HTERT RPE-1 (cell line): ENCODE measurements around the gene HMG20B.
"Not testable (repeated sequence)": the region's sequence is repeated elsewhere in the genome, so short reads cannot be mapped to it uniquely, and the experiment has no call there.

Source experiments
- in situ Hi-C: fragments of 300-500 bp; cut with MboI; formaldehyde crosslinking; loops from 4 replicates; pipeline ENCODE4 v1.14.3; 2020; ENCODE audit warnings: low sequenced_read_pairs

HMG20B gene

DNA sequence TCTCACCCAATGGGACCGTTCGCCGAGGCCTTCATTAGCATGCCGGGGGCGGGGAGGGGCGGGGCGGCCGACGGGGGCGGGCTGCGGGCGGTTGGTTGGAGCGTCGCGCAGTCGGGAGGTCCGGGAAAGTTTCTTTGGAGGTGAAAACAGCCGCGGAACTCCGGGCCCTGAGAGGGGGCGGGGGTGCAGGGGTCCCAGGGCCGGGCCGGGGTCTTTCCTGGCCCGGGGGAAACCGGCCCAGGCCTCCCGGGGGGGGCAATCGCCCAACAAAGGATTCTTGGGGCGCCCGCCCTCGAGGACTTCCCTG lies at the start of gene HMG20B:
Gene HMG20B, plus strand, starts transcription at position 90 of the 307 bp plus-strand sequence. CDS start 366 bp downstream, outside the sequence.
- in situ Hi-C loops, result no loop called here

DNA sequence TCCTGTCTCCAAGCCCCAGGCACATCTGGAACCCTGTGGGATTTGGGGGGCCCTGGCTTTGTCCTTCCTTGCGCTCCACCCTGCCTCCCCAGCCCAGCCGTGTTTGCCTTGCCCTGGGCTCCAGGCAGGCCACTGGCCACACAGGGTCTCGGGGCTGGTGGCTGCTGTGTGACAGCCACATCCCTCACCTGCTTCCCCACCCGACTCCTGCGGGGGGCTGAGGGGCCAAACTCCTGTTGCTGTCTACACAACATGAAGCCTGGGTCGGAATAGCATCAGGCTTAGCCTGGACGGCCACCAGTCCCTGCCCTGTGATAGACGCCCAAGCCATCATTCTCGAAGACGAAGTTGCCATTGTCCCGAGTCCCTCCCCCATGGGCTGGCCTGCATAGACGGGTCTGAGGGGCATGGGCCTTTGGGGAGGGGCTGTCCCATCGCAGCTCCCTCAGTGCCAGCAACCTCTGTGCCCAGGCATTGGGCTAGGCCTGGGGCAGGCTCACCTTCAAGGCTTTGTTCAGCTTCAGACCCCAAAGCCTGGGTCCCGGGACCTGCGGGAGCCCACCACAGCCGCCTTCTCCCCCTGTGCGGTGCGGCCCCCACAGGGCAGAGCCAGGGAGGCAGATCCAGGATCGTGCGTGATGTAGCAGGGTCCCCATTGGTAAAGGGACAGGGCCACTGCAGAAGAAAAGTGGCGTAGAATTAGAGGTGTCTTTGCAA lies 49.2 kb upstream of the HMG20B start:
- in situ Hi-C loops, result no loop called here

DNA sequence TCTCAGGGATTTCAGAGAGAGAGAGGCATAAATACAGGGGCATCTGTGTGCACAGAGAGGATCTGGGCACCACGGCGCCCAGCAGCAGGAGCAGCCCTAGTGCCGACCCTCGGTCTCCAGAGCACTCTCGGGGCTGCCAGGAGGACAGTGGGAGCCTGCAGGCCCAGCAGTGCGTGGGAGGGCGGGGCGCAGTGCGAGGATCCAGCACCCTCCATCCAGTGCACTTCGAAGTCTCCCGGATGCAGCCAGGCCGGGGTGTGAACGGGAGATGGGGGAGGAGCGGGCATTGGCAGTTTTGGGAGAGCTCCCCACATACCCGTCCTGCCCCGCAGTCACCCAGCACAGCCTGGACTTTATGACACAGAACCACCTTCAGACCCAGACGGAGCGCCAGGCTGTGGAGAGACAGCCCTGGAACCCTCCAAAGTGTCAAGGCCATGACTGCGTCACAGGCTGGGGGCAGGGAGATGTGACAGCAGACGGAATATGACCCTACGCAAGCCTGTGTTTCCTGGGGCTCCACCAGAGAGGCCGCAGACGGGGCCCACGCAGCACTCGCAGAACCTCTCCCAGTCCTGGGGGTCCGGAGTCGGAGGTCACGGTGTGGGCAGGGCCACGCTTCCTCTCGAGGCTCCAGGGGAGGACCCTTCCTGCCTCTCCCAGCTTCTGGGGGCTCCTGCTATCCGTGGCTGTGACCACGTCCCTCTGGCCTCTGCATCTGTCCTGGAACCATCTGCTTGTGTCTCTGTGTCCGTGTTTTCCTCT lies 48.5 kb upstream of the HMG20B start:
- in situ Hi-C loops, result no loop called here

DNA sequence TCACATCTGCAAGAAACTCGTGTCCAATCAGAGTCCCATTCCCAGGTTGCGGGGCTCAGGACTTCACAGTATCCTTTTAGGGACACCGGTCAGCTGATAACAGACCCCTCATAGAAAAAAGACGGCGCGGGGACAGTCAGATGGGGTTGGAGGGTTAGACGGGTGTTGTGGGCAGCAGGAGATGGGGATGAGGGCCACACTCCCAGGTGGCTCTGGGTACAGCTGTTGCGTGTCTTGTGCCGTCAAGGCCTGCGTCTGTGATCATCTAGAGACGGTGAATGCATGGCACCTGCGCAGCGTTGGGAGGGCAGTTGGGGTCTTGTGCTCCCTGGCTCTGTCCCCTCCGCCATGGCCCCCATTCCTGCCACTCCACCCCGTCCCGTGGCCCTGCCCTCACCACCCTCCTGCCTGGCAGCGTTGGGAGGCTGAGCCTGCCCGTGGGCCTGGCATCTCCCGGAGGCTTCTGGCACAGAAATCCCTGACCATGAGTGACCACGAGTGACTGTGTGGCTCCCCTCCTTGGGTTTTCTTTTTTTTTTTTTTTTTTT lies 47.8 kb upstream of the HMG20B start:
- in situ Hi-C loops, result no loop called here

DNA sequence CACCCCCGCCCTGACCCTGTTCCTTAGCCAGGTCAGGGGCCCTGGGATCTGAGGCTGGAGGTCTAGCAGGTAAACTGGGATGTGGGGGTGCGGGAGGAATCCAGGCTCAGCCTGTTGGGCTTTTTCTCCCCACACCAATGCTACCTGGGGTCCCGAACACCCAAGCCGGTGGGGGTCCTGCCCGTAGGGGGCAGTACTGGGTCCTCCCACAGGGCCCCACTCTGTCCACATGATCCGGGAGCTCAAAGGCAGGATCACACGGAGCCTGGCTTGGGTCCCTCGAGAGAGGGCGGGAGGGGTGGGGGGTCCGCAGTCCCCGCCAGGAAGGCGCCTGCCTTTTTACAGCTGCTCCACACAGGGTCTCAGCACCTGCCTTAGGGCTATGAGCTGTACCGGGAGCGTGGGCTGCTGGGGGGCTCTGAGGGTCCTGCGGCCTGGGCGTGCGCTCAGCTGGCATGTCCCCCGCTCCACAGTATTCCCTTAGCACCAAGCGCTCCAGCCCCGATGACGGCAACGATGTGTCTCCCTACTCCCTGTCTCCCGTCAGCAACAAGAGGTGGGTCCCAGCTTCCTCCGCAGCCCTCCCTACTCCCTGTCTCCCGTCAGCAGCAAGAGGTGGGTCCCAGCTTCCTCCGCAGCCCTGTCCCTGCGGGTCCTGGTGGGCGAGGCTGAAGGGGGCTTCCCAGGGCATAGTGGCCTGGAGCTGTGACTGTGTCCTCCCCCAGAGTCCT lies 46.1 kb upstream of the HMG20B start:
- in situ Hi-C loops, result no loop called here

DNA sequence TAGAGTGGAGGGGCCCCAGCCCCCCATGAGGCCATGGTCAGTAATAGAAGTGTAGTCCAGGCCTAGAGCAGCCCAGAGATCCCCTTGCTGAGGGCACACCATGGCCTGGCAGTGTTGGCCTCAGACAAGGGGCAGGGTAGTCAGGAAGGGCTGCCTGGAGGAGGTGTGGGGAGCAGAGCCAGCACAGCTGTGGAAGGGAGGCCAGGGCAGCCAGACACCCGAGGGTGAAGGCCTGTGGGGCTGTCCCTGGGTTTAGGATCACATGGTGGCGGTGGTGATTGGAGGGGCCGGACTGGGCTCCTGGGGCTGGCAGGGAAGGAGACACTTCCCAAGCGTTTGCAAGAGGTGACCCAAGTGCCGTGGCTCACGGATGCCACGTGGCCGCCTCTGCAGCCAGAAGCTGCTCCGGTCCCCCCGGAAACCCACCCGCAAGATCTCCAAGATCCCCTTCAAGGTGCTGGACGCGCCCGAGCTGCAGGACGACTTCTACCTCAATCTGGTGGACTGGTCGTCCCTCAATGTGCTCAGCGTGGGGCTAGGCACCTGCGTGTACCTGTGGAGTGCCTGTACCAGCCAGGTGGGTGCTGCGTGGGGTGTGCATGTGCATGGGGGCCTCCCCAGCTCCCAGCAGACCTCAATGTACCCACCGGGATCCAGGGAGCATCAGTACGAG lies 45.4 kb upstream of the HMG20B start:
- in situ Hi-C loops, result no loop called here

DNA sequence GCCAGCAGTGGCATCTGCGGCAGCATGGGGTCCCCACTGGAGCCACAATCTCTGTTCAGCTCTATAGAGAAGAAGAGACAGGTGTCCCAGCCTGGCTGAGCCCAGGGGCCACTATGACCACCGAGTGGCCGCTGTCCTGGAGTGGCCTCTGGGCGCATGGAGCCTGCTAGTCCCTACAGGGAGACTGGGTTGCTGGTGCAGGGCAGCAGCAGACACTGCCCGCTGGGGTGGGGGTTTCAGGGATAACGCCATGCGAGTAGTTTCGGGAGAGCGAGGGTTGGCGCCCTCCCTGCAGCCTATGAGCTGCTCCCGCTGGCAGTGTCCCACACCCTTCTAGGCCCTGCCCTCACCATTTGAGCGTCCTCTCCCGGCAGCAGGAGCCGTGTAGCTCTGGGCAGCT lies 44.7 kb upstream of the HMG20B start:
- in situ Hi-C loops, result no loop called here

DNA sequence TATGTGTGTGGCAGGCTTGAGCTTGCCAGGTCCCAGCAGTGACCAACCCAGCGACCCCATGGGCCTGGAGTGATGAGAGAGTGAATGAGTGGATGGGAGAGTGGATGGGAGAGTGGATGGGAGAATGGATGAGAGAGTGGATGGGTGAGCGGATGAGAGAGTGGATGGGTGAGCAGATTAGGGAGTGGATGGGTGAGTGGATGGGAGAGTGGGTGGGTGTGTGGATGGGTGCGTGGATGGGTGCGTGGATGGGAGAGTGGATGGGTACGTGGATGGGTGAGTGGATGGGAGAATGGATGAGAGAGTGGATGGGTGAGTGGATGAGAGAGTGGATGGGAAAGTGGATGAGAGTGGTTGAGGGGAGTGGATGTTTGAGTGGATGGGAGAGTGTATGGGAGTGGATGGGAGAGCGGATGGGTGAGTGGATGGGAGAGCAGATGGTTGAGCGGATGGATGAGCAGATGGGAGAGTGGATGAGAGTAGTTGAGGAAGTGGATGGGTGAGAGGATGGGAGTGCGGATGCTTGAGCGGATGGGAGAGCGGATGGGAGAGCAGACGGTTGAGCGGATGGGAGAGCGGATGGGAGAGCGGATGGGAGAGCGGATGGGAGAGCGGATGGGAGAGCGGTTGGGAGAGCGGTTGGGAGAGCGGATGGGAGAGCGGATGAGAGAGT lies 44.1 kb upstream of the HMG20B start:
- in situ Hi-C loops, result no loop called here

DNA sequence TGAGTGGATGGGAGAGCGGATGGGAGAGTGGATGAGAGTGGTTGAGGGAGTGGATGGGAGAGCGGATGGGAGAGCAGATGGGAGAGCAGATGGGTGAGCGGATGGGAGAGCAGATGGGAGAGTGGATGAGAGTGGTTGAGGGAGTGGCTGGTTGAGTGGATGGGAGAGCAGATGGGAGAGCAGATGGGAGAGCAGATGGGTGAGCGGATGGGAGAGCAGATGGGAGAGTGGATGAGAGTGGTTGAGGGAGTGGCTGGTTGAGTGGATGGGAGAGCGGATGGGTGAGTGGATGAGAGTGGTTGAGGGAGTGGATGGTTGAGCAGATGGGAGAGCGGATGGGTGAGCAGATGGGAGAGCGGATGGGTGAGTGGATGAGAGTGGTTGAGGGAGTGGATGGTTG lies 43.4 kb upstream of the HMG20B start:
- in situ Hi-C loops, result not testable (repeated sequence)

DNA sequence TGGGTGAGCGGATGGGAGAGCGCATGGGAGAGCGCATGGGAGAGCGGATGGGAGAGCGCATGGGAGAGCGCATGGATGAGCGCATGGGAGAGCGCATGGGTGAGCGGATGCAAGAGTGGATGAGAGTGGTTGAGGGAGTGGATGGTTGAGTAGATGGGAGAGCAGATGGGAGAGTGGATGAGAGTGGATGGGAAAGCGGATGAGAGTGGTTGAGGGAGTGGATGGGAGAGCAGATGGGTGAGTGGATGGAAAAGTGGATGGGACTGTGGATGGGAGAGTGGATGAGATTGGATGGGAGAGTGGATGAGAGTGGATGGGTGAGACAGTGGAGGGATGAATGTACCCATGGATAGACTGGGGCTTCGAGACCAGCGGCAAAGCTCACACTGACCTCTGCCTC lies 42.4 kb upstream of the HMG20B start:
- in situ Hi-C loops, result no loop called here

DNA sequence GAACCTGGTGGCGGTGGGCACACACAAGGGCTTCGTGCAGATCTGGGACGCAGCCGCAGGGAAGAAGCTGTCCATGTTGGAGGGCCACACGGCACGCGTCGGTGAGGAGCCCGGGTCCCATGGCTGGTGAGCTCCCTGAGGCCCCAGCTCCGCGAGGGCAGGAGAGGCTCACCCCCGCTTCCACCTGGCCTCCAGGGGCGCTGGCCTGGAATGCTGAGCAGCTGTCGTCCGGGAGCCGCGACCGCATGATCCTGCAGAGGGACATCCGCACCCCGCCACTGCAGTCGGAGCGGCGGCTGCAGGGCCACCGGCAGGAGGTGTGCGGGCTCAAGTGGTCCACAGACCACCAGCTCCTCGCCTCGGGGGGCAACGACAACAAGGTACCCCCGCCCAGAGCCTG lies 41.0 kb upstream of the HMG20B start:
- in situ Hi-C loops, result no loop called here

DNA sequence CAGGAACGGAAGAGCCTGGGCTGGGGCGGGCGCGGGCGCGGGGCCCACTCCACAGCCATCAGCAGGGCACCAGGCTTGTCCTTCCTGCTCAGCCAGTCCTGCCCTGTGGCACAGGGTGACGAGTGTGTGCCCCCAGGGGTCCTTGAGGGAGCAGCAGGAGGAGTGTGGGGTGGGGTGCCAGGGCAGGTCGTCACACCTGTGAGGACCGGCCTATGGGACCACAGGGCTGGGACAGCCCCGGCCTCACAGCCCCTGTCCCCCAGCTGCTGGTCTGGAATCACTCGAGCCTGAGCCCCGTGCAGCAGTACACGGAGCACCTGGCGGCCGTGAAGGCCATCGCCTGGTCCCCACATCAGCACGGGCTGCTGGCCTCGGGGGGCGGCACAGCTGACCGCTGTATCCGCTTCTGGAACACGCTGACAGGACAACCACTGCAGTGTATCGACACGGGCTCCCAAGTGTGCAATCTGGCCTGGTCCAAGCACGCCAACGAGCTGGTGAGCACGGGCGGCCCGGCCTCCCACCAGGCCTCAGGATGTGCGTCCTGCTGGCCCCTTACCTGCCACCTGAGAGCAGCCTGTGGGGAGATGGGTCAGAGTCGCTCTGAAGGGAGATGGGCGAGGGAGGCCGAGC lies 40.5 kb upstream of the HMG20B start:
- in situ Hi-C loops, result no loop called here

DNA sequence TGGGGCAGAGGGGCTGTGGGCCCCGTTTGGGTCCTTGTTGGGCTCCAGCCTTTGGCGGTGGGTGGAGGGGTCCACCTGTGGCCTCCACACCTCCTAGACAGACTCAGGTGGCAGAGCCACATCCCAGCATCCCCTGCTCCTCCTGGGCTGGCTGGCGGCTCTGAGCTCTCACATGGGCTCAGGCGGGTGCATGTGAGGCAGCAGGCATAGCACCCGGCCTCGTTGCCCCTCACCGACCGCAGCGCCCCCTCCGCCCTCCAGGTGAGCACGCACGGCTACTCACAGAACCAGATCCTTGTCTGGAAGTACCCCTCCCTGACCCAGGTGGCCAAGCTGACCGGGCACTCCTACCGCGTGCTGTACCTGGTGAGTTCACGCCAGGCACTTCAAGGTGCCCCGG lies 39.7 kb upstream of the HMG20B start:
- in situ Hi-C loops, result no loop called here

DNA sequence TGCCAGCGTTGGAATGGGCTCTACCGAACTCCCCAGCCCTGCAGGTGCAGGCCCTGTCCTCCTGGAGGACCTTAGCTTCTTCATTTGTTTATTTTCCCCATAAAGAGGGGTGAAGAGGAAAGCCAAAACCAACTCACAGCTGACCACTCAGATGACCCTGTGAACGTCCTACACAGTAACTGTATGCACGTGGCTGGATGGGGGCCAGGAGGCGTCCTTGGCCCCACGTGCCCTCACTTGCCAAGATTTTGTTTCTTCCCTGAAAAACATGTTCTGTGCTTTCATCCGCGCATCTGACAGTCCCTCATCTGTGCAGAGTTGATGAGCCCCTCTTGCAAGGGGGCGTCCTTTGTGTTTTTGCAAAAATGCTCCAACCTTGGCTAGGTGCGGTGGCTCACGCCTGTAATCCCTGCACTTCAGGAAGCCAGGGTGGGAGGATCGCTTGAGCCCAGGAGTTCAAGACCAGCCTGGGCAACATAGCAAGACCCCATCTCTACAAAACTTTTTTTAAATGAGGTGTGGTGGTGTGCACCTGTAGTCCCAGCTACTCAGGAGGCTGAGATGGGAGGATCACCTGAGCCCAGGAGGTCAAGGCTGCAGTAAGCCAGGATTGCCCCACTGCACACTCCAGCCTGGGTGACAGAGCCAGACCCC lies 39.1 kb upstream of the HMG20B start:
- in situ Hi-C loops, result no loop called here

DNA sequence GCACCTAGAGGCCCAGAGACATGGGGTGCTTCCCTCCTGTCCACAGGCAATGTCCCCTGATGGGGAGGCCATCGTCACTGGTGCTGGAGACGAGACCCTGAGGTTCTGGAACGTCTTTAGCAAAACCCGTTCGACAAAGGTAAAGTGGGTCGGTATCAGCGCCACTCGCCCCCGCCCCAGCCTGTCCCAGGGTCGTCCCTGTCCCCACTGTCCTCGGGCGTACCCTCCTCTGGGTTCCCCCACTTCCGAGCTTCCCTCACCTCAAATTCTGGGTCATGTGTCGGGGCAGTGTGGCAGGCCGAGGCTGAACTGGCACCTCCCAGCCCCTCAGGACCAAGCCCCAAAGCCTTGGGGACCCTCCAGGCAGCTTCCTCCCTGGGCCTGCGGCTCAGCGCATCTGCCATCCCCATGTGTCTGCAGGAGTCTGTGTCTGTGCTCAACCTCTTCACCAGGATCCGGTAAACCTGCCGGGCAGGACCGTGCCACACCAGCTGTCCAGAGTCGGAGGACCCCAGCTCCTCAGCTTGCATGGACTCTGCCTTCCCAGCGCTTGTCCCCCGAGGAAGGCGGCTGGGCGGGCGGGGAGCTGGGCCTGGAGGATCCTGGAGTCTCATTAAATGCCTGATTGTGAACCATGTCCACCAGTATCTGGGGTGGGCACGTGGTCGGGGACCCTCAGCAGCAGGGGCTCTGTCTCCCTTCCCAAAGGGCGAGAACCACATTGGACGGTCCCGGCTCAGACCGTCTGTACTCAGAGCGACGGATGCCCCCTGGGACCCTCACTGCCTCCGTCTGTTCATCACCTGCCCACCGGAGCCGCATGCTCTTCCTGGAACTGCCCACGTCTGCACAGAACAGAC lies 38.1 kb upstream of the HMG20B start:
- in situ Hi-C loops, result no loop called here

DNA sequence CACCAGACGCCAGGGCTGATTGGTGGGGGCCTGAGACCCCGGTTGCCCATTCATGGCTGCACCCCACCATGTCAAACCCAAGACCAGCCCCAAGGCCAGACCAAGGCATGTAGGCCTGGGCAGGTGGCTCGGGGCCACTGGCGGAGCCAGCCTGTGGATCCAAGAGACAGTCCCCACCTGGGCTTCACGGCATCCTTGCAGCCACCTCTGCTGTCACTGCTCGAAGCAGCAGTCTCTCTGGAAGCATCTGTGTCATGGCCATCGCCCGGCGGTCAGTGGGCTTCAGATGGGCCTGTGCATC lies 37.6 kb upstream of the HMG20B start:
- in situ Hi-C loops, result no loop called here

DNA sequence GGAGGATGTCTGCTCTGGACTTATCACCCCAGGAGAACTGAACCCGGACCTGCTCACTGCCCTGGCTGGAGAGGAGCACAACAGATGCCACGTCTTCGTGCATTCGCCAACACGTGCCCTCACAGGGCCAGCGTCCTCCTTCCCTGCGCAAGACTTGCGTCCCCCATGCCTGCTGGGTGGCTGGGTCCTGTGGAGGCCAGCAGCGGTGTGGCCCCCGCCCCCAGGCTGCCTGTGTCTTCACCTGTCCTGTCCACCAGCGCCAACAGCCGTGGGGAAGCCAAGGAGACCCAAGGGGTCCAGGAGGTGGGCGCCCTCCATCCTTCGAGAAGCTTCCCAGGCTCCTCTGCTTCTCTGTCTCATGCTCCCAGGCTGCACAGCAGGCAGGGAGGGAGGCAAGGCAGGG lies 37.2 kb upstream of the HMG20B start:
- in situ Hi-C loops, result no loop called here

DNA sequence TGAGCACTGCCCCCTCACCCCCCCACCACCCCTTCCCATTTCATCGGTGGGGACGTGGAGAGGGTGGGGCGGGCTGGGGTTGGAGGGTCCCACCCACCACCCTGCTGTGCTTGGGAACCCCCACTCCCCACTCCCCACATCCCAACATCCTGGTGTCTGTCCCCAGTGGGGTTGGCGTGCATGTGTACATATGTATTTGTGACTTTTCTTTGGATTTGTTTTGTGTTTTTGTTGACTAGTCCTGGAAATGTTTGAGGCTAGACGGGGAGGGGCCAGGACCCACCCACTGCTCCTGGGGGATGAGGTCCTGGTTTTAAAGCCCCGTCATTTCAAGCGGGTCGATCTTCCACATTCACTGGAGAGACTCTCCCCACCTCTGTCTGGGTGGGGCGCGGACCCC lies 36.8 kb upstream of the HMG20B start:
- in situ Hi-C loops, result no loop called here
